Sigmoid colon (tissue), 7 donors: Measurements from ENCODE around the gene UBXN11. TPM values are rescaled to one million over a fixed set of nuclear protein-coding genes. Genes with fewer than 3 reads are reported as not detected.
"Not testable (repeated sequence)": the region's sequence is repeated elsewhere in the genome, so short reads cannot be mapped to it uniquely, and the experiment has no call there.

Experiments
- DNase-seq: peaks from one replicate; pipeline ENCODE4 v3.0.0-alpha.2; 2019
- H3K27ac ChIP-seq, 4 donors: fragments of 200-600 bp; sonication (generic); one replicate each; pipeline ENCODE4 v1.5.1; 2016 to 2019; ENCODE audit warnings: mild to moderate bottlenecking in 1 of 4
- H3K27me3 ChIP-seq, 3 donors: fragments of 200-600 bp; sonication (generic); one replicate each; pipeline ENCODE4 v1.5.1; 2019; ENCODE audit warnings: mild to moderate bottlenecking in 1 of 3
- H3K36me3 ChIP-seq, 4 donors: fragments of 200-600 bp; sonication (generic); one replicate each; pipeline ENCODE4 v1.5.1; 2016 to 2019
- H3K4me1 ChIP-seq, 4 donors: fragments of 200-600 bp; sonication (generic); one replicate each; pipeline ENCODE4 v1.5.1; 2017 to 2019
- H3K4me3 ChIP-seq, 4 donors: fragments of 200-600 bp; sonication (generic); one replicate each; pipeline ENCODE4 v1.5.1; 2017 to 2019; ENCODE audit warnings: mild to moderate bottlenecking in 2 of 4, moderate library complexity in 1 of 4
- H3K9me3 ChIP-seq, 4 donors: fragments of 200-600 bp in 3 of 4; sonication (generic) in 3 of 4; one replicate each; pipeline versions ENCODE4 v1.5.1 to v1.6.1; 2013 to 2019
- EP300 ChIP-seq, 4 donors: sonication (generic); formaldehyde crosslinking; IDR thresholded peaks; one replicate each; pipeline ENCODE4 v1.6.1; 2017; ENCODE audit warnings: antibody characterized with exemption in 4 of 4
- POLR2A ChIP-seq, 2 donors: fragments of 450-650 bp; IDR thresholded peaks; one replicate each; pipeline ENCODE4 v1.6.1; 2016; ENCODE audit warnings: antibody characterized with exemption in 2 of 2, mild to moderate bottlenecking in 2 of 2, moderate library complexity in 2 of 2
- POLR2AphosphoS5 ChIP-seq, 4 donors: sonication (generic); formaldehyde crosslinking; IDR thresholded peaks; one replicate each; pipeline ENCODE4 v1.6.1; 2017; ENCODE audit warnings: antibody characterized with exemption in 4 of 4
- WGBS, 2 donors: extraction: QIAGEN DNeasy Blood & Tissue Kit; methylation state at CpG; one replicate each; pipeline ENCODE4 v1.1.7; 2013; 5-methylcytosine and 5-hydroxymethylcytosine counted together
- intact Hi-C: fragments of 100-400 bp; cut with DNase I; formaldehyde crosslinking; loops from one replicate; pipeline ENCODE4 v1.15.1; 2023
- polyA plus RNA-seq, 3 donors: library from polyadenylated mRNA; stranded (reverse); fragments of 200-250 nt; gene quantifications; one replicate each; pipeline ENCODE4 v1.2.3, GENCODE V29; 2013
- total RNA-seq, 4 donors: library from RNA; depleted of rRNA; stranded (reverse); fragments of >200 nt; gene quantifications; one replicate each; pipeline ENCODE4 v1.1.0, GENCODE V29; 2016
- TF ChIP-seq, protein P1 (sequence below), 4 experiments: fragments of 450-650 bp in 3 of 4; fragments of 200-600 bp in 1 of 4; IDR thresholded peaks; one replicate each; pipeline ENCODE4 v1.5.1; 2016 to 2019; ENCODE audit warnings: antibody characterized with exemption in 4 of 4, mild to moderate bottlenecking in 3 of 4, moderate library complexity in 2 of 4
- donor health status: healthy with polysubstance abuse.
- donor health status: Bipolar disorder and iron deficiency.
- donor health status: healthy.

The UBXN11 gene
- total and polyA plus RNA-seq, 7 donors, result 3.0 to 22.7 (median 12.5) TPM

DNA sequence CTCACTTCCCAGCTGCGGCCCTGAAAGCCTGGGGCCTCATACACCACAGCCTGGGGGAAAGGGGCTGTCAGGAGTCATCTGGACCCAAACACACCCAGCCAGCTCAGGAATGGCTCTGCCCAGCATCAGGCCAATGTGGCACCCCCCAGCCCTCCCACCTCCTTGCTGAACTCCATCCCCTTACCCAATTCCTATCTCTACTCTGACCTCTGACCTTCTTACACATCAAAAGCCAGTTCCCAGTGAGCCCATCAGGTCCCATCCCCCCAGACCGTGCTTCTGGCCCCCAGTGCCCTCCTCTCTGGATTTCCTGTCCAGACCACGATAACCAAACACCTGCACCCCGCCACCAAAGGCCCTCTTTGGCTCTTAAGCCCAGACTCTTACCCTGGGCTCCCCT lies 31.2 kb upstream of the UBXN11 start:
- Histone ChIP-seq H3K4me1 (peaks cover 0 to 17% (median 15%) of the 10 kb centered on the region in 4 donors), H3K27ac (no peak overlapping the region), H3K36me3 (no peaks in the 10 kb centered on the region), H3K27me3 (peaks cover 29 to 42% (median 37%) of the 10 kb centered on the region in 3 donors), H3K4me3 (no peak overlapping the region), H3K9me3 (no peaks in the 10 kb centered on the region)
- TF ChIP-seq, protein P1, sequence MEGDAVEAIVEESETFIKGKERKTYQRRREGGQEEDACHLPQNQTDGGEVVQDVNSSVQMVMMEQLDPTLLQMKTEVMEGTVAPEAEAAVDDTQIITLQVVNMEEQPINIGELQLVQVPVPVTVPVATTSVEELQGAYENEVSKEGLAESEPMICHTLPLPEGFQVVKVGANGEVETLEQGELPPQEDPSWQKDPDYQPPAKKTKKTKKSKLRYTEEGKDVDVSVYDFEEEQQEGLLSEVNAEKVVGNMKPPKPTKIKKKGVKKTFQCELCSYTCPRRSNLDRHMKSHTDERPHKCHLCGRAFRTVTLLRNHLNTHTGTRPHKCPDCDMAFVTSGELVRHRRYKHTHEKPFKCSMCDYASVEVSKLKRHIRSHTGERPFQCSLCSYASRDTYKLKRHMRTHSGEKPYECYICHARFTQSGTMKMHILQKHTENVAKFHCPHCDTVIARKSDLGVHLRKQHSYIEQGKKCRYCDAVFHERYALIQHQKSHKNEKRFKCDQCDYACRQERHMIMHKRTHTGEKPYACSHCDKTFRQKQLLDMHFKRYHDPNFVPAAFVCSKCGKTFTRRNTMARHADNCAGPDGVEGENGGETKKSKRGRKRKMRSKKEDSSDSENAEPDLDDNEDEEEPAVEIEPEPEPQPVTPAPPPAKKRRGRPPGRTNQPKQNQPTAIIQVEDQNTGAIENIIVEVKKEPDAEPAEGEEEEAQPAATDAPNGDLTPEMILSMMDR (IDR thresholded peaks at IDR 0.05), result no peak
- TF ChIP-seq POLR2A (IDR thresholded peaks at IDR 0.05) (no peak), POLR2AphosphoS5 (IDR thresholded peaks at IDR 0.05) (no peak), EP300 (IDR thresholded peaks at IDR 0.05) (no peak)
- intact Hi-C loops, result no loop called here
- DNase-seq, result no peak
- 63 to 87% methylated on average over 4 of the region's 4 CpGs for WGBS, 2 donors

DNA sequence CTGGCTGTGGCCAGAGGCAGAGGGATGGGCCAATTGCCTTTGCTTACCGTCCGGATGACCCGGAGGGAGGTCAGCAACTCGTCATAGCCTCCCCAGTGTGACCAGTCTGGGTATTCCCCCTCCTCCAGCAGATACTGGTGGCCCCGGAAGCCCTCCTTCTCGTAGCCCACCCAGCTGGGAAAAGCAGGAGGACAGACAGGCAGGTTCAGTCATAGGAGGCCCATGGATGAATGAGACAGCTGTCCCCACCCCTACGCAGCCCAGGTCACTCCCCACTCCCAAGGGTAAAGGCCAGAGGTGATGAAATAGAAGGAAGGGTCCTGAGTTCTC lies 30.7 kb upstream of the UBXN11 start:
- WGBS, 2 donors, result 89 to 93% methylated on average over 7 of the region's 7 CpGs
- no peak overlapping the region for H3K27ac ChIP-seq
- H3K27me3 ChIP-seq, result peaks cover 29 to 47% (median 37%) of the 10 kb centered on the region in 3 donors
- H3K36me3 ChIP-seq, result no peaks in the 10 kb centered on the region
- TF ChIP-seq, protein P1 (IDR thresholded peaks at IDR 0.05), result no peak
- no peak for TF ChIP-seq POLR2A (IDR thresholded peaks at IDR 0.05)
- no peak for TF ChIP-seq POLR2AphosphoS5 (IDR thresholded peaks at IDR 0.05)
- no peak for TF ChIP-seq EP300 (IDR thresholded peaks at IDR 0.05)
- intact Hi-C loops, result no loop called here
- no peak for DNase-seq
- peaks cover 0 to 17% (median 15%) of the 10 kb centered on the region in 4 donors for H3K4me1 ChIP-seq
- H3K9me3 ChIP-seq, result no peaks in the 10 kb centered on the region
- no peak overlapping the region for H3K4me3 ChIP-seq

- peaks cover 30 to 52% (median 39%) of the 10 kb centered on the region in 3 donors for H3K27me3 ChIP-seq
- no peak for DNase-seq
- H3K4me1 ChIP-seq, result peaks cover 0 to 17% (median 15%) of the 10 kb centered on the region in 4 donors
- intact Hi-C loops, result no loop called here
- no peak for TF ChIP-seq POLR2A (IDR thresholded peaks at IDR 0.05)
- TF ChIP-seq EP300 (IDR thresholded peaks at IDR 0.05), result no peak
- TF ChIP-seq, protein P1 (IDR thresholded peaks at IDR 0.05), result no peak
- TF ChIP-seq POLR2AphosphoS5 (IDR thresholded peaks at IDR 0.05), result no peak
- no peaks in the 10 kb centered on the region for H3K36me3 ChIP-seq
- 11 to 13% methylated on average over 52 of the region's 52 CpGs for WGBS, 2 donors
- no peak overlapping the region for H3K27ac ChIP-seq
- H3K4me3 ChIP-seq, result peak overlapping the region; percentile 3 to 45 (median 34)
- H3K9me3 ChIP-seq, result no peaks in the 10 kb centered on the region
Measured at GRCh38 chr1:26336477-26337205, 30.2 kb upstream of the UBXN11 start.

DNA sequence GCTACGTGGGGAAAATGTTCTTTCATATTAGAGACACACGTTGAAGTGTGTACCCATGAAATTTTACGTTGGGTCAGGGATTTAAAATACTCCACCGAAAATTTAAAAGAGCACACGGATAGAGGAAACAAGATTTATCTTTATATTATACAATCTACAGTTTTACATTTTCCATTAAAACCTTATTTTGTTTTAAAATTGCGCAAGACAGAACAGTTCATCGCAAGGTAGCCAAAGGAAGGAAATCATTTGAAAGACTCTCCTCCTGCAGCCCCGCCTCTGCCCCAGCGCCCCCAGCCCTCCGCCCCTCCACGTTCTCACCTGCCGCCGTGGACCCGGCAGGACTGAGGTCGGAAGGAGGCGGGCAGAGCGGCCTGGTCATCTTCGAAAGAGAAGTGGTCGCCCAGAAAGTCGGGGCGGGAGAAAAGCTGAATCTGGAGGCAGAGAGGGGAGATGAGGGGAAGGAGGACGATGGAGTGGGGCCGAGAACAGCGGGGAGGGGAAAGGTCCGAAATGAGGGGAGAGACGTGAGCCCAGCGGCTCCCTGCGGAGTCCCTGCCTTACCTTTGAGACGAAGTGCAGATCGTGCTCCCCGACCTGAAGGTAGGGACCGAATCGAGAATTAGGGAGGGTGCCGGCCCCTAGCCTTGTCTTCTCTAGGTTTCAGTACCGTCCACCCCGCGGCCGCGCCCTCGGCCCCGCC lies 29.5 kb upstream of the UBXN11 start:
- DNase-seq, result no peak
- TF ChIP-seq, protein P1 (IDR thresholded peaks at IDR 0.05), result no peak
- TF ChIP-seq EP300 (IDR thresholded peaks at IDR 0.05) (no peak), POLR2AphosphoS5 (IDR thresholded peaks at IDR 0.05) (no peak), POLR2A (IDR thresholded peaks at IDR 0.05) (no peak)

GRCh38 chr1:26333312-26333711 lies 26.9 kb upstream of the UBXN11 start:
- H3K4me3 ChIP-seq, H3K36me3 ChIP-seq, H3K9me3 ChIP-seq, DNase-seq, H3K27ac ChIP-seq, intact Hi-C loops: not testable (repeated sequence)
- H3K4me1 ChIP-seq, result peaks cover 0 to 17% (median 15%) of the 10 kb centered on the region in 4 donors
- H3K27me3 ChIP-seq, result peaks cover 33 to 83% (median 48%) of the 10 kb centered on the region in 3 donors
- 93 to 94% methylated on average over 8 of the region's 8 CpGs for WGBS, 2 donors

More for the DNA sequence above, 29.5 kb upstream of the UBXN11 start:
- Histone ChIP-seq H3K9me3 (no peaks in the 10 kb centered on the region), H3K36me3 (no peaks in the 10 kb centered on the region), H3K27me3 (peaks cover 33 to 59% (median 46%) of the 10 kb centered on the region in 3 donors), H3K4me1 (peaks cover 0 to 17% (median 15%) of the 10 kb centered on the region in 4 donors), H3K4me3 (peak overlapping the region; percentile 3 to 45 (median 34)), H3K27ac (no peak overlapping the region)
- intact Hi-C loops, result no loop called here
- 2 to 3% methylated on average over 41 of the region's 41 CpGs for WGBS, 2 donors
